HepG2 (cell line): Measurements from ENCODE around the gene PRKACB. TPM values are rescaled to one million over a fixed set of nuclear protein-coding genes. Genes with fewer than 3 reads are reported as not detected.

Experiments
- ATAC-seq: fragments of 200-7000 bp; cut with Tn5 transposase; 3 replicates; pipeline ENCODE4 v1.9.1; 2020; ENCODE audit warnings: mild to moderate bottlenecking, moderate library complexity
- BruUV-seq: library from RNA; stranded (reverse); fragments of 400-500 nt; replicated peaks from 2 replicates; lab custom pipeline; 2021; lab: Mats Ljungman, UMichigan
- CTCF ChIA-PET: fragments of 300-600 bp; formaldehyde crosslinking; extraction: SDS; loops from one replicate; lab custom pipeline; 2021; ENCODE audit warnings: low total read pairs, inconsistent platforms, low intra/inter-chr PET ratio; lab: Yijun Ruan, JAX
- POLR2A ChIA-PET: fragments of 350-600 bp; sonication (Branson Sonifier 250); formaldehyde crosslinking; loops from one replicate; lab custom pipeline; 2020; ENCODE audit warnings: antibody characterized with exemption, inconsistent platforms; lab: Yijun Ruan, JAX
- DNase-seq: peaks from one replicate; pipeline ENCODE4 v3.0.0-alpha.2; 2015; ENCODE audit warnings: low spot score
- FAIRE-seq: peaks from 3 replicates; lab custom pipeline; 2011; peaks lifted over from hg19 to GRCh38; lab: Jason Lieb, UNC
- H2AFZ ChIP-seq: one replicate; pipeline ENCODE4 v1.6.1; 2011; ENCODE audit warnings: low read length, inconsistent platforms
- H3K27ac ChIP-seq: fragments of 300-600 bp; 3 replicates; pipeline ENCODE4 v1.8.0; 2011; ENCODE audit warnings: mixed run types, mild to moderate bottlenecking, mixed read lengths, low read length, inconsistent platforms; ENCODE audit not compliant: insufficient read depth; ENCODE audit errors: extremely low read length
- H3K27me3 ChIP-seq, 2 experiments: fragments of 200-600 bp in 1 of 2; 2 replicates in 1 of 2; 3 replicates in 1 of 2; pipeline versions ENCODE4 v1.6.0 to v1.8.0; 2011; ENCODE audit warnings: low read length in 2 of 2, mild to moderate bottlenecking in 2 of 2, moderate library complexity in 2 of 2, inconsistent platforms in 1 of 2; ENCODE audit not compliant: insufficient read depth in 2 of 2, control insufficient read depth in 1 of 2
- H3K36me3 ChIP-seq, 2 experiments: fragments of 200-600 bp in 1 of 2; replicated peaks in 1 of 2; 2 replicates in 1 of 2; 3 replicates in 1 of 2; pipeline versions ENCODE4 v1.5.1 to v1.8.0; 2011; ENCODE audit warnings: low read length in 2 of 2, inconsistent platforms in 1 of 2; ENCODE audit not compliant: insufficient read depth in 2 of 2, control insufficient read depth in 1 of 2
- H3K4me1 ChIP-seq: 2 replicates; pipeline ENCODE4 v1.5.1; 2012; ENCODE audit warnings: low read length, inconsistent platforms; ENCODE audit not compliant: insufficient read depth
- H3K4me2 ChIP-seq: 2 replicates; pipeline ENCODE4 v1.6.0; 2011; ENCODE audit warnings: low read depth, low read length, inconsistent platforms
- H3K4me3 ChIP-seq, 3 experiments: fragments of 200-600 bp in 1 of 3; sonication (generic), shearing (Covaris generic) in 1 of 3; replicated peaks in 1 of 3; 2 replicates each; pipeline ENCODE4 v1.5.1; 2011 to 2016; ENCODE audit warnings: low read length in 3 of 3, inconsistent platforms in 2 of 3, low read depth in 2 of 3, mild to moderate bottlenecking in 2 of 3, control low read depth in 1 of 3, mixed read lengths in 1 of 3; ENCODE audit not compliant: insufficient read depth in 1 of 3
- H3K79me2 ChIP-seq: one replicate; pipeline ENCODE4 v1.6.1; 2011; ENCODE audit warnings: low read length, inconsistent platforms; ENCODE audit not compliant: insufficient read depth
- H3K9ac ChIP-seq: 2 replicates; pipeline ENCODE4 v1.6.0; 2011; ENCODE audit warnings: mild to moderate bottlenecking, low read depth, low read length, inconsistent platforms; ENCODE audit not compliant: insufficient read depth
- H3K9me3 ChIP-seq: 2 replicates; pipeline ENCODE4 v1.5.1; 2012; ENCODE audit warnings: mild to moderate bottlenecking, low read length
- H4K20me1 ChIP-seq: 2 replicates; pipeline ENCODE4 v1.6.0; 2011; ENCODE audit warnings: inconsistent platforms, mild to moderate bottlenecking, low read length, moderate library complexity; ENCODE audit not compliant: insufficient read depth
- BRCA1 ChIP-seq: sonication (generic); formaldehyde crosslinking; IDR thresholded peaks from 2 replicates; pipeline ENCODE4 v1.4.0; 2020; ENCODE audit warnings: missing genetic modification reagents
- HNF4A ChIP-seq: sonication (generic); formaldehyde crosslinking; IDR thresholded peaks from 2 replicates; pipeline ENCODE4 v1.4.0; 2020; ENCODE audit warnings: missing genetic modification reagents
- ZFP1 ChIP-seq: IDR thresholded peaks from 2 replicates; pipeline ENCODE4 v1.6.1; 2016
- ZNF367 ChIP-seq: sonication (generic); formaldehyde crosslinking; IDR thresholded peaks from 2 replicates; pipeline ENCODE4 v1.4.0; 2020; ENCODE audit warnings: missing genetic modification reagents, borderline replicate concordance
- ZNF749 ChIP-seq: sonication (generic); formaldehyde crosslinking; IDR thresholded peaks from 2 replicates; pipeline ENCODE4 v1.8.0; 2022; ENCODE audit warnings: mild to moderate bottlenecking, missing genetic modification reagents, moderate library complexity, borderline replicate concordance
- WGBS: methylation state at CpG from one replicate; pipeline ENCODE4 v1.1.6; 2017; ENCODE audit warnings: low lambda C conversion rate; 5-methylcytosine and 5-hydroxymethylcytosine counted together
- in situ Hi-C: cut with HindIII; loops from 2 replicates; pipeline ENCODE4 v1.10.0; 2017; ENCODE audit warnings: low pct_unique_long_range_greater_than_20kb; ENCODE audit not compliant: extremely low pct_ligation_motif_present
- intact Hi-C: fragments of 100-400 bp; cut with micrococcal nuclease; formaldehyde crosslinking; loops from one replicate; pipeline ENCODE4 v1.10.0; 2022; ENCODE audit not compliant: unreplicated experiment
- polyA plus RNA-seq, 8 experiments: library from polyadenylated mRNA; depleted of rRNA in 3 of 8; stranded (reverse) in 7 of 8; unstranded in 1 of 8; fragments of >200 nt; fragmentation: Illumina TruSeq in 4 of 8; extraction: Trizol in 4 of 8; gene quantifications; 2 replicates each; pipeline versions ENCODE4 v1.2.1 to v1.2.3, GENCODE V29; 2011 to 2016; ENCODE audit warnings: low read depth in 4 of 8, missing spikeins in 1 of 8, mixed read lengths in 1 of 8; ENCODE audit not compliant: insufficient read depth in 1 of 8
- total RNA-seq, 5 experiments: library from RNA; depleted of rRNA; stranded (reverse); fragments of >200 nt; fragmentation: Illumina TruSeq; extraction: Trizol; gene quantifications; 2 replicates each; pipeline ENCODE4 v1.2.3, GENCODE V29; 2016; ENCODE audit warnings: low read depth in 1 of 5
- TF ChIP-seq, protein P1 (sequence below): sonication (generic); formaldehyde crosslinking; IDR thresholded peaks from 2 replicates; pipeline ENCODE4 v1.9.0; 2022; ENCODE audit warnings: low read depth, missing genetic modification reagents
- TF ChIP-seq, protein P2 (sequence below): sonication (generic); formaldehyde crosslinking; IDR thresholded peaks from 2 replicates; pipeline ENCODE4 v1.8.1; 2023; ENCODE audit warnings: mild to moderate bottlenecking, missing genetic modification reagents

PRKACB gene
- total and polyA plus RNA-seq, 2 of the 13 experiments (the other 11 are each of a cell fraction or from before 2014, with no cell fraction given) = 3.5 to 5.8 TPM

DNA sequence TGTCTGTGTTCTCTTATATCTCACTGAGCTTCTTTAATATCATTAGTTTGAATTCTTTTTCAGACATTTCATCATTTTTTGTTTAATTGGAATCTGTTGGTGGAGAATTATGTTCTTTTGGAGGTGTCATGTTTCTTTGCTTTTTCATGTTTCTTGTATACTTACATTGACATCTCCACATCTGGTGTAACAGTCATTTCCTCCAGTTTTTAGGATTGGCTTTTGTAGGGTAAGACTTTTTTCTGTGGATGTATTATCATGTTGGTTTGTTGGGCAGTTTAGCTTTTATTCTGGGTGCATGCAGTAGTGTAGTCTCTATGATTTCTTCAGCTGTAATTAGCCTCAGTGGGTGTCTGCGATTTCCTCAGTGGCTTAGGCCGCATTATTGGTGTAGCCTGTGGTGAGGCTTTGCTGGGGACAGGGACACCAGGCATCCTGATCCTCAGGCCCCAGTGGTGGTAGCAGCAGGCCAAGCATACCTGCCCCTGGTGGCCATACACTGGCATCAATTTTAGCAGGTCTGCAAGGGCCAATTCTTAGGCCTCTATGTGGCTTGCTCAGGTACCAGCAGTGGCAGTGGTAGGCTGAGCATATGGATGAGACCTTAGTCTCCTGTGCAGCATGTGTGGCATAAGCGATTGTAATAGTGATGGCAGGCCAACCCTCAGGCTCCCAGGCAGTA, 79.8 kb downstream of the PRKACB start (continued):
- TF ChIP-seq HNF4A (CRISPR knock-in tag) = no peak
- TF ChIP-seq ZNF367 (CRISPR knock-in tag) = no peak

DNA sequence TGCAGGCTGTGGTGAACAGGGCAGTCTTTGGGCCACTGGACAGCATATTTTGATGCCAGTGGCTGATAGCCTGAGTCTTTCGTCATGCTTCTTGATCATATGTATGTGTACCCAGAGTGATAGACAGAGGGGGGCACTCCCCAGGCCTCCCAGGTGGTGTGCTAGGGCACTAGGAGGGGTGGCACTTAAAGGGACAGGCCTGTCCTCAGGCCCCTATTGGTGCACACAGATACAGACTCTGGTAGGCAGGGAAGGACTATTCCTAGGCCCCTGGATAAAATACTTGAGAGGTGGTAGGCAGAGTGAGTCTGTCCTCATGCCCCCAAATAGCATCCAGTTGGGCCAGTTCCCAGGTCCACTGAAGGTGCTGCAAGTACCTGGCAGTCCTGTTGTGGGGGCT, 80.8 kb downstream of the PRKACB start:
- no peaks in the 10 kb centered on the region for H4K20me1 ChIP-seq
- no peak for ATAC-seq

More for the DNA sequence above, 80.8 kb downstream of the PRKACB start:
- Histone ChIP-seq H3K9ac (no peak overlapping the region), H3K9me3 (peaks cover 4% of the 10 kb centered on the region; the same call in 1 of the 2 replicates), H3K79me2 (no peaks in the 10 kb centered on the region), H3K4me1 (no peaks in the 10 kb centered on the region), H2AFZ (no peak overlapping the region), H3K4me2 (no peak overlapping the region), H3K36me3 (no peaks in the 10 kb centered on the region), H3K27ac (no peak overlapping the region), H3K4me3 (no peak overlapping the region), H3K27me3 (no peaks in the 10 kb centered on the region)
- intact Hi-C loops (no loop called here), in situ Hi-C loops (no loop called here)
- FAIRE-seq (no peak), DNase-seq (no peak)
- BruUV-seq = no TSS peak
- TF ChIP-seq ZFP1 (CRISPR knock-in tag) = no peak
- TF ChIP-seq, protein P1, sequence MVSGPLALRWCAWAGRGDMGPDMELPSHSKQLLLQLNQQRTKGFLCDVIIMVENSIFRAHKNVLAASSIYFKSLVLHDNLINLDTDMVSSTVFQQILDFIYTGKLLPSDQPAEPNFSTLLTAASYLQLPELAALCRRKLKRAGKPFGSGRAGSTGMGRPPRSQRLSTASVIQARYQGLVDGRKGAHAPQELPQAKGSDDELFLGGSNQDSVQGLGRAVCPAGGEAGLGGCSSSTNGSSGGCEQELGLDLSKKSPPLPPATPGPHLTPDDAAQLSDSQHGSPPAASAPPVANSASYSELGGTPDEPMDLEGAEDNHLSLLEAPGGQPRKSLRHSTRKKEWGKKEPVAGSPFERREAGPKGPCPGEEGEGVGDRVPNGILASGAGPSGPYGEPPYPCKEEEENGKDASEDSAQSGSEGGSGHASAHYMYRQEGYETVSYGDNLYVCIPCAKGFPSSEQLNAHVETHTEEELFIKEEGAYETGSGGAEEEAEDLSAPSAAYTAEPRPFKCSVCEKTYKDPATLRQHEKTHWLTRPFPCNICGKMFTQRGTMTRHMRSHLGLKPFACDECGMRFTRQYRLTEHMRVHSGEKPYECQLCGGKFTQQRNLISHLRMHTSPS (CRISPR knock-in tag) = no peak
- TF ChIP-seq, protein P2, sequence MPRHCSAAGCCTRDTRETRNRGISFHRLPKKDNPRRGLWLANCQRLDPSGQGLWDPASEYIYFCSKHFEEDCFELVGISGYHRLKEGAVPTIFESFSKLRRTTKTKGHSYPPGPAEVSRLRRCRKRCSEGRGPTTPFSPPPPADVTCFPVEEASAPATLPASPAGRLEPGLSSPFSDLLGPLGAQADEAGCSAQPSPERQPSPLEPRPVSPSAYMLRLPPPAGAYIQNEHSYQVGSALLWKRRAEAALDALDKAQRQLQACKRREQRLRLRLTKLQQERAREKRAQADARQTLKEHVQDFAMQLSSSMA (CRISPR knock-in tag) = no peak
- no peak for TF ChIP-seq BRCA1 (CRISPR knock-in tag)
- no peak for TF ChIP-seq ZNF749
- no CpG with 5 or more reads among the region's 1 CpG for WGBS
- CTCF ChIA-PET = no interaction called here
- POLR2A ChIA-PET = no interaction called here
